HepG2 (cell line): ENCODE measurements around the gene KCNT2. TPM values are rescaled to one million over a fixed set of nuclear protein-coding genes. Genes with fewer than 3 reads are reported as not detected.

Source experiments
- ATAC-seq: fragments of 200-7000 bp; cut with Tn5 transposase; 3 replicates; pipeline ENCODE4 v1.9.1; 2020; ENCODE audit warnings: mild to moderate bottlenecking, moderate library complexity
- BruUV-seq: library from RNA; stranded (reverse); fragments of 400-500 nt; replicated peaks from 2 replicates; lab custom pipeline; 2021; lab: Mats Ljungman, UMichigan
- CTCF ChIA-PET: fragments of 300-600 bp; formaldehyde crosslinking; extraction: SDS; loops from one replicate; lab custom pipeline; 2021; ENCODE audit warnings: low total read pairs, inconsistent platforms, low intra/inter-chr PET ratio; lab: Yijun Ruan, JAX
- POLR2A ChIA-PET: fragments of 350-600 bp; sonication (Branson Sonifier 250); formaldehyde crosslinking; loops from one replicate; lab custom pipeline; 2020; ENCODE audit warnings: antibody characterized with exemption, inconsistent platforms; lab: Yijun Ruan, JAX
- DNase-seq: peaks from one replicate; pipeline ENCODE4 v3.0.0-alpha.2; 2015; ENCODE audit warnings: low spot score
- FAIRE-seq: peaks from 3 replicates; lab custom pipeline; 2011; peaks lifted over from hg19 to GRCh38; lab: Jason Lieb, UNC
- H2AFZ ChIP-seq: one replicate; pipeline ENCODE4 v1.6.1; 2011; ENCODE audit warnings: low read length, inconsistent platforms
- H3K27ac ChIP-seq: fragments of 300-600 bp; 3 replicates; pipeline ENCODE4 v1.8.0; 2011; ENCODE audit warnings: mixed run types, mild to moderate bottlenecking, mixed read lengths, low read length, inconsistent platforms; ENCODE audit not compliant: insufficient read depth; ENCODE audit errors: extremely low read length
- H3K27me3 ChIP-seq, 2 experiments: fragments of 200-600 bp in 1 of 2; 2 replicates in 1 of 2; 3 replicates in 1 of 2; pipeline versions ENCODE4 v1.6.0 to v1.8.0; 2011; ENCODE audit warnings: low read length in 2 of 2, mild to moderate bottlenecking in 2 of 2, moderate library complexity in 2 of 2, inconsistent platforms in 1 of 2; ENCODE audit not compliant: insufficient read depth in 2 of 2, control insufficient read depth in 1 of 2
- H3K36me3 ChIP-seq, 2 experiments: fragments of 200-600 bp in 1 of 2; replicated peaks in 1 of 2; 2 replicates in 1 of 2; 3 replicates in 1 of 2; pipeline versions ENCODE4 v1.5.1 to v1.8.0; 2011; ENCODE audit warnings: low read length in 2 of 2, inconsistent platforms in 1 of 2; ENCODE audit not compliant: insufficient read depth in 2 of 2, control insufficient read depth in 1 of 2
- H3K4me1 ChIP-seq: 2 replicates; pipeline ENCODE4 v1.5.1; 2012; ENCODE audit warnings: low read length, inconsistent platforms; ENCODE audit not compliant: insufficient read depth
- H3K4me2 ChIP-seq: 2 replicates; pipeline ENCODE4 v1.6.0; 2011; ENCODE audit warnings: low read depth, low read length, inconsistent platforms
- H3K4me3 ChIP-seq, 3 experiments: fragments of 200-600 bp in 1 of 3; sonication (generic), shearing (Covaris generic) in 1 of 3; replicated peaks in 1 of 3; 2 replicates each; pipeline ENCODE4 v1.5.1; 2011 to 2016; ENCODE audit warnings: low read length in 3 of 3, inconsistent platforms in 2 of 3, low read depth in 2 of 3, mild to moderate bottlenecking in 2 of 3, control low read depth in 1 of 3, mixed read lengths in 1 of 3; ENCODE audit not compliant: insufficient read depth in 1 of 3
- H3K79me2 ChIP-seq: one replicate; pipeline ENCODE4 v1.6.1; 2011; ENCODE audit warnings: low read length, inconsistent platforms; ENCODE audit not compliant: insufficient read depth
- H3K9ac ChIP-seq: 2 replicates; pipeline ENCODE4 v1.6.0; 2011; ENCODE audit warnings: mild to moderate bottlenecking, low read depth, low read length, inconsistent platforms; ENCODE audit not compliant: insufficient read depth
- H3K9me3 ChIP-seq: 2 replicates; pipeline ENCODE4 v1.5.1; 2012; ENCODE audit warnings: mild to moderate bottlenecking, low read length
- H4K20me1 ChIP-seq: 2 replicates; pipeline ENCODE4 v1.6.0; 2011; ENCODE audit warnings: inconsistent platforms, mild to moderate bottlenecking, low read length, moderate library complexity; ENCODE audit not compliant: insufficient read depth
- MXD1 ChIP-seq: sonication (generic); formaldehyde crosslinking; IDR thresholded peaks from 2 replicates; pipeline ENCODE4 v1.4.0; 2020; ENCODE audit warnings: mild to moderate bottlenecking, missing genetic modification reagents
- SMAD1 ChIP-seq: sonication (generic); formaldehyde crosslinking; IDR thresholded peaks from 2 replicates; pipeline ENCODE4 v1.4.0; 2020; ENCODE audit warnings: missing genetic modification reagents, low read depth, mild to moderate bottlenecking, borderline replicate concordance
- WGBS: methylation state at CpG from one replicate; pipeline ENCODE4 v1.1.6; 2017; ENCODE audit warnings: low lambda C conversion rate; 5-methylcytosine and 5-hydroxymethylcytosine counted together
- in situ Hi-C: cut with HindIII; loops from 2 replicates; pipeline ENCODE4 v1.10.0; 2017; ENCODE audit warnings: low pct_unique_long_range_greater_than_20kb; ENCODE audit not compliant: extremely low pct_ligation_motif_present
- intact Hi-C: fragments of 100-400 bp; cut with micrococcal nuclease; formaldehyde crosslinking; loops from one replicate; pipeline ENCODE4 v1.10.0; 2022; ENCODE audit not compliant: unreplicated experiment
- polyA plus RNA-seq, 8 experiments: library from polyadenylated mRNA; depleted of rRNA in 3 of 8; stranded (reverse) in 7 of 8; unstranded in 1 of 8; fragments of >200 nt; fragmentation: Illumina TruSeq in 4 of 8; extraction: Trizol in 4 of 8; gene quantifications; 2 replicates each; pipeline versions ENCODE4 v1.2.1 to v1.2.3, GENCODE V29; 2011 to 2016; ENCODE audit warnings: low read depth in 4 of 8, missing spikeins in 1 of 8, mixed read lengths in 1 of 8; ENCODE audit not compliant: insufficient read depth in 1 of 8
- total RNA-seq, 5 experiments: library from RNA; depleted of rRNA; stranded (reverse); fragments of >200 nt; fragmentation: Illumina TruSeq; extraction: Trizol; gene quantifications; 2 replicates each; pipeline ENCODE4 v1.2.3, GENCODE V29; 2016; ENCODE audit warnings: low read depth in 1 of 5
- TF ChIP-seq, protein P1 (sequence below): sonication (generic); formaldehyde crosslinking; IDR thresholded peaks from 2 replicates; pipeline ENCODE4 v1.4.0; 2020; ENCODE audit warnings: missing genetic modification reagents, borderline replicate concordance

The KCNT2 gene
- total and polyA plus RNA-seq, 2 of the 13 experiments (the other 11 are each of a cell fraction or from before 2014, with no cell fraction given), result not detected

DNA sequence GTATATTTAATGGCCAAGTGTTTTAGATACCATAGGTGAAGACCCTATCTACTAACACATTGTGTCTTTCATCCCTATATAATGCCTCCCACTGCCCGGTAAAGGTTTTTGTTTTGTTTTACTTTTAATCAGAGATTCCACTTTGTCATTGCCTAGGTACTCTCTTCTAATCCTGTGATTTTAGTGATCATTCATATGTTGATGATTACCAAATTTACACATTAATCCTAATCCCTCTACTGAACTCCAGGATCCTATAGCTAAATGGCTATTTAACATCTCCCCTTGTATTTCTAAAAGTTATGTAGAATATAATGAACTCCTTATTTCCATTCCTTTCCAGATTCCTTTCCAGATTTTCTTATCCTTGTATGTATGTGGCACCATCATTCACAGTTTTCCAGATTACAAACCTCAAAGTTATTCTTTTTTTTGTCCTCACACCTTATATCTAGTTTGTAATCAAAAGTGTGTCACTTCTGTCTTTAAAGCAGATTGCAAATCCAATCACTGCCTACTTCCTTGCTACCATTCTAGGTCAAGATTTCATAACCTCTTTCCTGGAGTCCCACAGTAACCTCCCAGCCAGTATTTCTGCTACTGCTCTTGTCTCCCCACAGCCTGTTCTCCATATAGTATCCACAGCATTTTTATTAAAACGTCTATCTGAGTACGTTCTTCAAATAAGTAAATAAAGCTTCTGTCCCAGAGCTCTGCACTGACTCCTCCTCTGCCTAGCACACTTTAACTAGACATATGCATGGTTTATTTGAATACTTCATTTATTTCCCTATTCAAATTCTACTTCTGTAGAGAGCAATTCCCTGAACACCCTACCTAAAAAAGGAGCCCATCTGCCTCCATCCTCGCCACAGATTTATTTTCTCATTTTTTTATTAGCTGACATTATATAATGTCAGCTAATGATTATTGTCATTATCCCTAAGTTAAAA is 157.8 kb downstream of the KCNT2 start:
- POLR2A ChIA-PET, result no interaction called here
- H2AFZ ChIP-seq, result no peak overlapping the region
- TF ChIP-seq MXD1, result no peak
- no peak for TF ChIP-seq SMAD1
- TF ChIP-seq, protein P1, sequence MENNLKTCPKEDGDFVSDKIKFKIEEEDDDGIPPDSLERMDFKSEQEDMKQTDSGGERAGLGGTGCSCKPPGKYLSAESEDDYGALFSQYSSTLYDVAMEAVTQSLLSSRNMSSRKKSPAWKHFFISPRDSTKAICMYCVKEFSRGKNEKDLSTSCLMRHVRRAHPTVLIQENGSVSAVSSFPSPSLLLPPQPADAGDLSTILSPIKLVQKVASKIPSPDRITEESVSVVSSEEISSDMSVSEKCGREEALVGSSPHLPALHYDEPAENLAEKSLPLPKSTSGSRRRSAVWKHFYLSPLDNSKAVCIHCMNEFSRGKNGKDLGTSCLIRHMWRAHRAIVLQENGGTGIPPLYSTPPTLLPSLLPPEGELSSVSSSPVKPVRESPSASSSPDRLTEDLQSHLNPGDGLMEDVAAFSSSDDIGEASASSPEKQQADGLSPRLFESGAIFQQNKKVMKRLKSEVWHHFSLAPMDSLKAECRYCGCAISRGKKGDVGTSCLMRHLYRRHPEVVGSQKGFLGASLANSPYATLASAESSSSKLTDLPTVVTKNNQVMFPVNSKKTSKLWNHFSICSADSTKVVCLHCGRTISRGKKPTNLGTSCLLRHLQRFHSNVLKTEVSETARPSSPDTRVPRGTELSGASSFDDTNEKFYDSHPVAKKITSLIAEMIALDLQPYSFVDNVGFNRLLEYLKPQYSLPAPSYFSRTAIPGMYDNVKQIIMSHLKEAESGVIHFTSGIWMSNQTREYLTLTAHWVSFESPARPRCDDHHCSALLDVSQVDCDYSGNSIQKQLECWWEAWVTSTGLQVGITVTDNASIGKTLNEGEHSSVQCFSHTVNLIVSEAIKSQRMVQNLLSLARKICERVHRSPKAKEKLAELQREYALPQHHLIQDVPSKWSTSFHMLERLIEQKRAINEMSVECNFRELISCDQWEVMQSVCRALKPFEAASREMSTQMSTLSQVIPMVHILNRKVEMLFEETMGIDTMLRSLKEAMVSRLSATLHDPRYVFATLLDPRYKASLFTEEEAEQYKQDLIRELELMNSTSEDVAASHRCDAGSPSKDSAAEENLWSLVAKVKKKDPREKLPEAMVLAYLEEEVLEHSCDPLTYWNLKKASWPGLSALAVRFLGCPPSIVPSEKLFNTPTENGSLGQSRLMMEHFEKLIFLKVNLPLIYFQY, result no peak
- no peaks in the 10 kb centered on the region for H3K36me3 ChIP-seq
- CTCF ChIA-PET, result no interaction called here
- H3K79me2 ChIP-seq, result no peaks in the 10 kb centered on the region
- H3K27ac ChIP-seq, result no peak overlapping the region
- no peaks in the 10 kb centered on the region for H3K9me3 ChIP-seq
- intact Hi-C loops, result no loop called here
- H3K4me3 ChIP-seq, result no peak overlapping the region
- no peak for DNase-seq
- no peak for FAIRE-seq
- no peaks in the 10 kb centered on the region for H4K20me1 ChIP-seq
- WGBS, result 28% methylated on average over 4 of the region's 4 CpGs
- BruUV-seq, result no TSS peak
- in situ Hi-C loops, result no loop called here
- ATAC-seq, result no peak
- no peak overlapping the region for H3K4me2 ChIP-seq
- H3K27me3 ChIP-seq, result no peaks in the 10 kb centered on the region
- H3K9ac ChIP-seq, result no peak overlapping the region
- peaks cover 14% of the 10 kb centered on the region for H3K4me1 ChIP-seq
